Left ventricle myocardium superior (tissue), 1 donor: ENCODE measurements around the gene SAV1. TPM values are rescaled to one million over a fixed set of nuclear protein-coding genes. Genes with fewer than 3 reads are reported as not detected.

ENCODE experiments used
- total RNA-seq: library from RNA; stranded (reverse); fragmentation: NEBNext Ultra II Directional; extraction: Animal tissue kit (Norgen Biotek cat#: 25700); gene quantifications from one replicate; pipeline ENCODE4 v1.2.1, GENCODE V29; 2021
- donor health status: DM: no; HTN: yes; CAD: no; lungs with severe emphysema.

Gene SAV1
- total RNA-seq, 1 donor from 2014 or later: 26.2 TPM

Other genes with a start within 250 kb of the SAV1 start
- gene MAP4K5, start 135.7 kb downstream of the SAV1 start, total RNA-seq: 16.3 TPM
- 1.0 TPM for gene ATL1, start 108.2 kb downstream of the SAV1 start, total RNA-seq
- 21.3 TPM for gene NIN, start 162.9 kb upstream of the SAV1 start, total RNA-seq
- not detected for gene ABHD12B, start 203.7 kb upstream of the SAV1 start, total RNA-seq